AG09319 (cell line): ENCODE results near the gene DEXI.

Experiments used
- DNase-seq: peaks from one replicate; pipeline ENCODE4 v3.0.0-alpha.2; 2010; ENCODE audit warnings: low read depth; ENCODE audit errors: extremely low read depth
- TF ChIP-seq, protein P1 (sequence below): IDR thresholded peaks from 2 replicates; pipeline ENCODE4 v1.5.1; 2011; ENCODE audit warnings: low read depth, mild to moderate bottlenecking, inconsistent platforms, low read length, moderate library complexity

DEXI gene

DNA sequence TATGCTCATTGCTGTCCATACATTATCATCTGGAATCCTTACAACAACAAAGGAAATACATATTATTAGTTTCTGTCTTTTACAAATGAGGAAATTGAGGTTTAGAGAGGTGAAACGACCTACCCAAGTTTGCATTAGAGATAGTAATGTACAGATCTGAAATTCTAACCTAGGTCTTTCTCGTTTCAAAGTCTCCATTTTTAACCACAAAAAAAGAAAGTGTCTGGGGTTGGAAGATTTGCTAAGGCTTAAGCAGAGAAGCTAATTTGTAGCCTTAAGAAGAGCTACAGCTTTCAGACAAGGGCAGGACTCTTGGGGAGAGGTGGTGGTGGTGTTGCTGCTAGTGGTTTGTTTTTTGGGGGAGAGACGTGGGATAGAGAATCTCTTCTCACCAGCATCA, 46.1 kb downstream of the DEXI start:
- DNase-seq, result no peak
- TF ChIP-seq, protein P1, sequence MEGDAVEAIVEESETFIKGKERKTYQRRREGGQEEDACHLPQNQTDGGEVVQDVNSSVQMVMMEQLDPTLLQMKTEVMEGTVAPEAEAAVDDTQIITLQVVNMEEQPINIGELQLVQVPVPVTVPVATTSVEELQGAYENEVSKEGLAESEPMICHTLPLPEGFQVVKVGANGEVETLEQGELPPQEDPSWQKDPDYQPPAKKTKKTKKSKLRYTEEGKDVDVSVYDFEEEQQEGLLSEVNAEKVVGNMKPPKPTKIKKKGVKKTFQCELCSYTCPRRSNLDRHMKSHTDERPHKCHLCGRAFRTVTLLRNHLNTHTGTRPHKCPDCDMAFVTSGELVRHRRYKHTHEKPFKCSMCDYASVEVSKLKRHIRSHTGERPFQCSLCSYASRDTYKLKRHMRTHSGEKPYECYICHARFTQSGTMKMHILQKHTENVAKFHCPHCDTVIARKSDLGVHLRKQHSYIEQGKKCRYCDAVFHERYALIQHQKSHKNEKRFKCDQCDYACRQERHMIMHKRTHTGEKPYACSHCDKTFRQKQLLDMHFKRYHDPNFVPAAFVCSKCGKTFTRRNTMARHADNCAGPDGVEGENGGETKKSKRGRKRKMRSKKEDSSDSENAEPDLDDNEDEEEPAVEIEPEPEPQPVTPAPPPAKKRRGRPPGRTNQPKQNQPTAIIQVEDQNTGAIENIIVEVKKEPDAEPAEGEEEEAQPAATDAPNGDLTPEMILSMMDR, result no peak

DNA sequence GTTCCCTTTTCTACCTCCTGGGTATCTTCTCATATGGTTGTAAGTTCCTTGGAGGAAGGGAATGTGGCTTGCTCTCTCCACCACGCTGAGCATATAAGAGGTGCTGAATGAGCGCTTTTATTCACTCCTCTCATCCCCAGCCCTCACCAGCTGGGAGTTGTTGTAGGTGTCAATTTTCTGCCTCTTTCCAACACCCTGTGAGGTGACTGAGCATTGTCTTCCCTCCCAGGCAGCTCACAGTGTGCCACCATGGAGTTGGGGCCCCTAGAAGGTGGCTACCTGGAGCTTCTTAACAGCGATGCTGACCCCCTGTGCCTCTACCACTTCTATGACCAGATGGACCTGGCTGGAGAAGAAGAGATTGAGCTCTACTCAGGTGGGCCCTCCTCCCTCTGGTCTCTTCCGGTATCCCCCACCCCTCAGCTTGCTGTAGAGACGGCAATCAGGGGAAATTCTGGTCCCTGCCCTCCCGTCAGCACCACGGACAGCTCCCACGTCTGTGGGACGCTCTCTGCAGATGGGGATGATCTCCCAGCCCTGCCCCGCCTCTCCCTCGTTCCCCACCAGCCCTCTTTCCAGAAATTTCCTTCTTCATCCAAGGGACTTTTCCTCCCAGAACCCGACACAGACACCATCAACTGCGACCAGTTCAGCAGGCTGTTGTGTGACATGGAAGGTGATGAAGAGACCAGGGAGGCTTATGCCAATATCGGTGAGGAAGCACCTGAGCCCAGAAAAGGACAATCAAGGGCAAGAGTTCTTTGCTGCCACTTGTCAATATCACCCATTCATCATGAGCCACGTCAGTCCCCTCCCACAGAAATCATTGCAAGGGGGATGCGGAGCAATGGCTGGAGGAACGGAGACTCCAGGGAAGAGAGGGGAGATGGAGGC, 47.0 kb downstream of the DEXI start:
- TF ChIP-seq, protein P1, result no peak

DNA sequence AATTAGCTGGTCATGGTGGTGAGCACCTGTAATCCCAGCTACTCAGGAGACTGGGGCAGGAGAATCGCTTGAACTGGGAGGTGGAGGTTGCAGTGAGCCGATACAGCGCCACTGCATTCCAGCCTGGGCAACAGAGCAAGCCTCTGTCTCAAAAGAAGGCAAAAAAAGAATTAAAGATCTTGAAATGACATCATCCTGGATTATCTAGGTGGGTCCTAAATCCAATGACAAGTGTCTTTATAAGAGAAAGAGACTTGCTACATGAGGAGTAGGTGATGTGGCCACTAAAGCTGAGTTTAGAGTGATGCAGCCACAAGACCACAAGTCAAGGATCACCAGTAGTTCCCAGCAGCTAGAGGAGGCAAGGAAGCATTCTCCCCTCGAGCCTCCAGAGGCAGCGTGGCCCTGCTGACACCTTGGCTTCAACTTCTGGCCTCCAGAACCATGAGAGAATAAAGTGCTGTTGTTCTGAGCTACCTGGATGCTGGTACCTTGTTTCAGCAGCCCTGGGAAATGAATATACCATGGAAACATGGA, 49.4 kb downstream of the DEXI start:
- DNase-seq, result no peak
- TF ChIP-seq, protein P1, result no peak

More for the DNA sequence above, 47.0 kb downstream of the DEXI start:
- no peak for DNase-seq

DNA sequence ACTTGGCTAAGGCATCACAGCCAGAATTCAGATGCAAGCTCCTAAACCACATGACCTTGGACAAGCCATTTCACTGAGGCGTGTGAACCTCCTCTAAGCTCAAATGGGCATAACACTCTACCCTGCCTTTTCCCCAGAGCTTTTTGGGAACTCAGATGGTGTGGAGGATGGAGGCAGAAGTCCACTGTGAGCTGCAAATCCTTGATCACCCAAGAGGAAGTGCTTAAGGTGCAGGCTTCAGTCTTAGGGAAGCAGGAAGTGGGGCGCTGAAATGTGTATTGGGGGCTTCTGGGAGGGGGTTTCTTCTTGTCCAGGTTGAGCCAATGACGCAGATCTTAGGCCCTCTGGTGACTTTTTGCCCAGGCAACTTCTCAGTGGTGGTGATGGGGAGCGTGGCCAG, 52.4 kb downstream of the DEXI start:
- no peak for DNase-seq
- TF ChIP-seq, protein P1, result no peak

DNA sequence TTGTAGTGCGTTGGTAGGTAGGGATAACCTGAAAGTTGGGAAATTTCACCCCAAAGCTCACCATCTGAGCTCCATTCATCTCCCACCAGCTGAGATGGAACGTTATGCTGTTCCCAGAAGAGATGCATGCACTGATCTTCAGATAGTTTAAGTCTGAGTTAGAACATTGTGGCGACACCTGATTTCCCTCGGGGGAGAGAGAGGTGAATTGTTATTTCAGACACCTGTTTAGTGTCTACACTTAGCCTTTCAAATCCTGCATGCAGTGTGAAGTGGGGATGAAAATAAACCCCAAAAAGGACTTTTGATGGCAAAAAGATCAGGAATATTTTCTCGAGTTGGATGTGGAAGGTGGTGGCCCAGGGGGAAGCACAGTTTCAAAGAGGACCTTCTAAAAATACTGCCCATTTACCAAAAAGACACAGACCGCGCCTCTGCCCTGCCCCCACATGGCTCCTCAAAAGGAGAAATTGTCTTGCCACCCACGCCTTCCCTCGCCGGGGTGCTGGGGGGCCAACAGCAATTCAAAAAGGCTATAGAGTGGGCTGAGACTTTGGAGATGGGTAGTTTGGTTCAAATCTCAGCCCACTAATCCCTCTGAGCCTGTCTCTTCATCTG, 53.8 kb downstream of the DEXI start:
- TF ChIP-seq, protein P1, result no peak
- DNase-seq, result no peak

DNA sequence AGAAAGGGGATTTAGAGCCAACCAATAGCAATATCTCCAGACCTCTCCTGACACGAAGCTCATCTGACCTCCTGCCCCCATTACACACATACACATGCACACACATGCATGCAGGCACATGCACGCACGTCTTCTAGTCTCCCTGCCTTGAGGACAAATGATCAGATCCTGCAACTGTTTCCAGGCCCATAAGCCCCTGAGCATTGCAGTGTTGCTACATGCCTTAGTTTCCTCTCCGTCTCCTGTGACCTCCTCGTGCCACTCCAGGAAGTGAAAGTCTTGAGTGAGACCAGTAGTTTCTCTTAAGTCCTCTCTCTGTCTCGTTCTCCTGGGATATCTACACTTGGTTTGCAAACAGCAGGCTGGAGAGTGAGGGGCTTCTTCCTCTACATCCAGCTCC, 57.0 kb downstream of the DEXI start:
- TF ChIP-seq, protein P1, result no peak
- no peak for DNase-seq

DNA sequence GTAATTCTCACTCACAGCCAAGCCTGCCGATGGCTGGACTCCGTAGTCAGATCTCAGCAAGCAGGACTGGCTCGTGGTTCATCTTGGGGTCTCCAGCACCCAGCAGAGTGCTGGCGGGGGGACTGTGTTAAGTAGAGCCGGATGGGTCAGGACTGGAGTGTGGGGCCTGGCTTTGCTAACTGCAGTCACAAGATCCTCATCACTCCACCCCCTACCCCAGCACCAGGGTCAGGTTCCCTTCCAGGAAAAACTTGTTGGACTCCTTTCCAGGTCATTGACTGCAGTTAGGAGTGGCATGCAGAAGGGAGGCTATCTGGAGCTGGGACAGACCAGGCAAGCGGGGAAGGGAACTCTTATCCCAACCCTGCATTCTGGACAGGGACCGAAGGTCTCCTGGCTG, 59.3 kb downstream of the DEXI start:
- DNase-seq, result no peak
- TF ChIP-seq, protein P1, result no peak
